GM19397 (cell line): ENCODE data around the gene POLR1B.

ENCODE experiments used
- ATAC-seq: cut with Tn5 transposase; IDR thresholded peaks from one replicate; pipeline ENCODE4 v1.9.1; 2021; ENCODE audit warnings: mild to moderate bottlenecking, moderate library complexity; ENCODE audit not compliant: unreplicated experiment

The POLR1B gene

DNA sequence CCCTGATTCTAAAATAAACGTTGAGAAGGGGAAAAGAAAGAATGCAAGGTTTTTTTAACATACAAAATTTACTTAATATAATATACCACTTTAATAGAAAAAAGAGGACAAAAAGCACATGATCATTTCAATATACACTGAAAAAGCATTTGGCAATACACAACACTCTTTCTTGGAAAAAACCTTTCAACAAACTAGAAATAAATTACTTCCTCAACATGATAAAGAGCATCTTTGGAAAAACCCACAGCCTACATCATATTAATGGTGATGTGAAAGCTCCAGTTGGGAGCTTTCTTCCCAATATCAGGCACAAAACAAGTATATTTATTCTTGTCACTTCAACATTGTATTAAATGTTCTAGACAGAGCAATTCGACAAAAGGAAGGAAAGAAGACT, 3.0 kb upstream of the POLR1B start:
- ATAC-seq: no peak

DNA sequence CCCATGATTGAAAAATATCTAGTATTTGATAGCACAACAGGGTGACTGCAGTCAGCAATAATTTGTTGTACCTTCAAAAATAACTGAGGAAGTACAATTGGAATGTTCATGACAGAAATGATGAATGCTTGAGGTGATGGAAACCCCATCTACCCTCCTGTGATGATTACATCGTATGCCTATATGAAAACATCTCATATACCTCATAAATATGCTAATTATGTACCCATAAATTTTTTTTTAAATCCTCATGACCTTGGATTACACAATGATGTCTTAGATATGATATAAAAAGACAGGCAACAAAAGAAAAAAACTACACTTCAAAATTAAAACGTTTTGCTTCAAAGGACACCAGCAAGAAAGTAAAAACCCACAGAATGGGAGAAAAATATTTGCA, 1.4 kb upstream of the POLR1B start:
- no peak for ATAC-seq

GRCh38 chr2:112541315-112542122, 746 bp upstream of the POLR1B start:
- ATAC-seq: peak; percentile 61

DNA sequence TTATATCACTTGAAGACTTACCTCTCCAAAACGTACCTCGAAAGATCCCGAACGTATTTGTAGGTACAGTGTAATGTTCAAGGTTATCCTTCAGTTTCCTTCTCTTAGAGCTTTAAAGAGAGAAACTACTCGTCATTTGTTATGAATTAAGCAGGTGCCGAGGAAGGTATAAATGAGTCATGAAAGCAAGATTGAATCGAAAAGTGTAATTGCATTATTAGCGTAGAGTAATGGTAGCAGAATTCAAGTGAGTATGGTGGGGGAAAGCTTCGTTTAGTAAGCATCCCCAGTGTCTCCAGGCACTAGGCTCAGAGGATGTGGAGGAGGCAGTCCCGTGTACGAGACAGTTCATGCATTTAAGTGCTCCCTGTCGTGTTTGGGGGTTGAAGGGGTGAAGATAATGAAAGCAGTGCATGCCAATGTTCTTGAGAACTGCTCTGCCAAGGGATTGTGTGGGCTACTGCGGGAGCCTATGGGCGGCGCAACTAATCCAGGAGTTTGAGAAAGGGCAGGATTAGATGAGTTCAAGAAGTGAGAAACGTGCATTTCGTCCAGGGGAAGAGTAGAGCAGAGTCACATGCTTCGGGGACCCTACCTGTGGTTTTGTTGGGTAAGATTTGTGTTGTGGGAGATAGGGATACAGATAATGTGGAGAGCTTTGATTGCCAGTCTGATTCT, 858 bp downstream of the POLR1B start:
- peak; percentile 7 for ATAC-seq

DNA sequence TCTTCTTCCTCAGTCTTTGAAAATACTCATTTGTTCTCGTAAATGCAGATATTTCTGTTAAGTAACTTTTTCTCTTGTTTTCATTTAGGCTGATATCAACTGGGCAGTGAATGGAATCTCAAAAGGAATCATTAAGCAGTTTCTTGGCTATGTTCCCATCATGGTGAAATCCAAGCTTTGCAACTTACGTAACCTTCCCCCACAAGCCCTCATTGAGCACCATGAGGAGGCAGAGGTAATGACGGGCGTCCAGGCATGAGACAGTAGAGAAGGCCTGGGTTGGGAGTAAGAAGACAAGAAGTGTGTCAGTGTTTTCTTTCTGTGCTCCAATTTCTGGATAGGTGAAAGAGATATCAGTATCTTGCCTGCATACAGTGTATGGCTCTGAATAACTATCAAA, 5.1 kb downstream of the POLR1B start:
- ATAC-seq: no peak

DNA sequence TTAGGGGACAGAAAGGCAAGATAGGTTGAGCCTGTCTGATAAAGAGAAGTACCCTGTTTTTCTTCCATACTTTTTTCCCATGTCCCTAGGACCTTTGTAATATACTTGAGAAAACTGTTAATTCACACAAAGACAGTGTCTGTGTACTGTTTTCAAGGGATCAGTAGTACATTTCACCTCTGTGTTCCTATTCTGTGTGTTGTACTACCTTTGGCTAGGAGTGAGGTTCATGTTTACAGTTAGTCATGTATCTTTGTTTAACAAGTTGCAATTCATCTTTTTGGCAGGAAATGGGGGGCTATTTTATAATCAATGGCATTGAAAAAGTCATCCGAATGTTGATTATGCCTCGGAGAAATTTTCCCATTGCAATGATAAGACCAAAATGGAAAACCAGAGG, 6.7 kb downstream of the POLR1B start:
- no peak for ATAC-seq

GRCh38 chr2:112566104-112566503, 23.8 kb downstream of the POLR1B start:
- ATAC-seq: peak; percentile 48

- peak; percentile 21 for ATAC-seq
Measured at GRCh38 chr2:112566508-112566907, 24.2 kb downstream of the POLR1B start.

DNA sequence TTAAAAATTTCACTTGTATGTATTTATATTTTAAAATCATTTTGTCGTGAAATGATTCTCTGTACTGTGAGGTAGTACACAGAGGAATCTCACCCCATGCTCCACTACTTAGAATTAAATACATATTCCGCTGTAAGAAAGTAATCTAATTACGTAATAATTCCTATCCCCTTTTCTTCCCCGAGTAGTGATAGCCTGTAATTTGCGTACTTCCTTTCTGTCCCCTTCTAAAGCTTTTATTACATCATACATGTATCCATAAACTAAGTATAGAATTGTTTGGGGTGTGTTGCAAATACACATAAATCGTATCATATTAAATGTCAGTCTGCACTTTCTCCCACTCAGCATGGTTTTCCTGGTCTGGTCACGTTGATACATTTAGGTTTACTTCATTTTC, 29.7 kb downstream of the POLR1B start:
- ATAC-seq: no peak

GRCh38 chr2:112577756-112578155, 35.5 kb downstream of the POLR1B start:
- no peak for ATAC-seq

DNA sequence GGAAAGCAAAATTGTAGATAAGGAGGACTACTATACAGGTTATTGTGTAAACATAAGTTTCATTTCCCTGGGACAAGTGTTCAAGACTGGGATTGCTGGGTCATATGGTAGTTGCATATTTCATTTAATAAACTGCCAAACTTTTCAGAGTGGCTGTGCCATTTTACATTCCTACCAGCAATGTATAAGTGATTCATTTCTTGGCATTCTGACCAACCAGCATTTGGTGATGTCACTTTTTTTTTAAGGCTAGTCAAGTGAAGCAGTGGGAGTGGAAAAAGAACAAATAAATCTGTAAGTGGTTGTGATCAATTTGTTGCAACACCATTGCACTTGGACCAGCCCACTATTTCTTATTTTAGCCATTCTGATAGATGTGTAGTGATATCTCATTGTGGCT, 37.0 kb downstream of the POLR1B start:
- ATAC-seq: no peak

DNA sequence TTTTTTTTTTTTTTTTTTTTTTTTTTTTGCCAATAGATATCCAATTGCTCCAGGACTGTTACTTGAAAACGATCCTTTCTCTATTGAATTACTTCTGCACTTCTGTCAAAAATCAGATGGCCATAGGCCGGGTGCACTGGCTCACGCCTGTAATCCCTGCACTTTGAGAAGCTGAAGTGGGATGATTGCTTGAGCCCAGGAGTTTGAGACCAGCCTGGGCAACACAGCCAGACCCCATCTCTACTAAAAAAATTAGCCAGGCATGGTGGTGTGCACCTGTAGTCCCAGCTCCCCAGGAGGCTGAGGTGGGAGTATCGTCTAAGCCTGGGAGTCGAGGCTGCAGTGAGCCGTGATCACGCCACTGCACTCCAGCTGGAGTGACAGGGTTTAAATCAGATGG, 37.8 kb downstream of the POLR1B start:
- ATAC-seq: no peak

DNA sequence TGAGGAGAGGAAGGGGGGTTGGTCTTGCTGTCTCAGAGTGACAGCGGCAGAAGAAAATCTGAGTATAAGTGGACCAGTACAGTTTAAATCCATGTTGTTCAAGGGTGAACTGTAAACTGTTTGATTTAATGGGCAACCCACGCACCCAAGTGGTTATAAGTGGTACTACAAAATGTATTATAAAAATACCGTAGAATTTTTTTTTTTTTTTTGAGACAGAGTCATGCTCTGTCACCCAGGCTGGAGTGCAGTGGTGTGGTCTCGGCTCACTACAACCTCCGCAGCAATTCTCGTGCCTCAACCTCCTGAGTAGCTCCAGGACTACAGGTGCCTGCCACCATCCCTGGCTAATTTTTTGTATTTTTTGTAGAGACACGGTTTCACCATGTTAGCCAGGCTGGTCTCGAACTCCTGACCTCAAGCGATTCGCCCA, 40.1 kb downstream of the POLR1B start:
- no peak for ATAC-seq

- ATAC-seq: no peak
Measured at GRCh38 chr2:112583497-112584133, 41.4 kb downstream of the POLR1B start.

DNA sequence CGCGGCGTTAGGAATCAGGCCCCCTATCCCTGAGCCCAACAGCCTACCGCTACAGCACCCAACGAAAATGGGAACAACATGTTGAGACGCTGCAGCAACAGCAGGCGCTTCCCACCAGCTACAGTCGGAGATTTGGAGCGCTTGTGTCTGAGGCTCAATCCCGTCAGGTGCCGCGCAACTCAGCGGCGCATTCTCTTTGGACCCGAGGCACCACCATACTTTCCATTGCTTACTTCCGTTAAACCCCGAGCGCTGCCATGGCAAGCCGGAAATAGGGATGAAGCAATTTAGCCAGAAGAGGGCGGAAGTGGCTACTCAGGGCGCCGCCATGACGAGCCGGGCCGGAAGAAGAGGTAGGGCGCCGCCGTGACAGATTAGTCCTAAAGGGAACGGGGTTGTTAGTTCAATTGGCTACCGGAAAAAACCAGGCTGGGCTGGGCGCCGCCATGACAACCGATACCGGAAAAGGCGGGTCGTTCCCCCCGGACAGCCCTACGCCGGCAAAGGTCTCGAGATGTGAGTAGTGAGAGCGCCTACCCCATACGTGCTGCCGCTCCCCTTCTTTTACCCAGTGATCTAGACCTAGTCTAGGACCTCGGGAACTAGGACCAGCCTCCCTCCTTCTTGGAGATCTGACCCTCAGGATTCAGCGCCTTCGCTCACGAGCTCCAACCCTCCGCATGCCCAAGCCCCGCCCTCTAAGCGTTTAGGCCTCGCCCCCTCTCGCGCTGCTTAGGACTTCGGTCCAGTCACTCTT, 42.0 kb downstream of the POLR1B start, which contains the start of gene CHCHD5:
Gene CHCHD5, plus strand, starts transcription at position 476 of the 757 bp plus-strand sequence. Its CDS starts 39 bp downstream, at position 515.
- ATAC-seq: peak; percentile 88

GRCh38 chr2:112584891-112585250, 42.6 kb downstream of the POLR1B start:
- ATAC-seq: no peak

DNA sequence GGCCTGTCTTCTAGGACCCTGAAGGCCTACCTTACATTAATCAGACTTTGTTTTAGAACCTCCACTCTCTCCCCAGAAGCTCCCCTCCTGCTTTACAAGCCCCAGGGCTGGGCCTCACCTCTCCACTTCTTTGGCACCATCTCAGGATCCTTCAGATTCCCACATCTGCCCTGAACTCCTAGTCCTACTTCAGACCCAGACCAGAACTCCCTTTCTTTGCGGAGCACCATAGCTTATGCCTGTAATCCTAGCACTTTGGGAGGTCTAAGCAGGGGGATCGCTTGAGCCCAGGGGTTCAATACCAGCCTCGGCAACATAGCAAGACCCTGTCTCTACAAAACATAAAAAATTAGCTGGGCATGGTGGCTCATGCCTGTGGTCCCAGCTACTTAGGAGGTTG, 43.1 kb downstream of the POLR1B start:
- no peak for ATAC-seq

DNA sequence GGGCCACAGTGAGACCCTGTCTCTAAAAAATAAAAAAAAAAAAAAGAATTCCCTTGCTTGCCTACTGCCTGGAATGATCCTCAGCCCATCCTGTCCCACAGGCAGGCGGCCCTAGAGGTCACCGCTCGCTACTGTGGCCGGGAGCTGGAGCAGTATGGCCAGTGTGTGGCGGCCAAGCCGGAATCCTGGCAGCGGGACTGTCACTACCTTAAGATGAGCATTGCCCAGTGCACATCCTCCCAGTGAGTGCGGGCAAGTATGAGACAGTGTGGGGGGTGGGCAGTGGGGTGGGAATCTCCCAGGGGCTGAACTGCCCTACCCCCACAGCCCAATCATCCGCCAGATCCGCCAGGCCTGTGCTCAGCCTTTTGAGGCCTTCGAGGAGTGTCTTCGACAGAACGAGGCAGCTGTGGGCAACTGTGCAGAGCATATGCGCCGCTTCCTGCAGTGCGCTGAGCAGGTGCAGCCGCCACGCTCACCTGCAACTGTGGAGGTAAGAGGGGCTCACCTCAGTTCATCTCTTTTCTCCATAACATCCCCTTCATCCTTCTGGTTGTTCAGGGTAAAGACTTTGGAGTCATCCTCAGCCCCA, 43.7 kb downstream of the POLR1B start:
- ATAC-seq: no peak

DNA sequence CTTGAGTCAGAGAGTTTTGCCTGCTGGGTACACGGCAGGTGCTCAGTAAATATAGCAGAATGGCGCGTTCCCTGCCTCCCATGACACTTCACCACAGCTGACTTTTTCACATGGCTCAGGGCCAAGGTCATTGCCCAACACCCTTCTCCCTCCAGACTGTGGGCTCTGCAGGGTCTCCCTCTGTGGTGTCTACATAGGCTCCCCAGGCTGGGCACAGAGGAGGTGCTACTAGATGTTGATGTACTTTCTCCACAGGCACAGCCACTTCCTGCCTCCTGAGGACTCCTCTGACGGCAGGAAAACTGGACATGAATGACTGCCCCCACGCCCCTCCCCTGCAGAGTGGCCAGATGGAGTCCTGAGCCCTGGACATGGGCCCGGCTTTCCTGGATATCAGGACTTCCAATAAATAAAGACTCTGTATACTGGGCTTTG, 46.4 kb downstream of the POLR1B start:
- no peak for ATAC-seq

- no peak for ATAC-seq
Measured at GRCh38 chr2:112591413-112591812, 49.1 kb downstream of the POLR1B start.

DNA sequence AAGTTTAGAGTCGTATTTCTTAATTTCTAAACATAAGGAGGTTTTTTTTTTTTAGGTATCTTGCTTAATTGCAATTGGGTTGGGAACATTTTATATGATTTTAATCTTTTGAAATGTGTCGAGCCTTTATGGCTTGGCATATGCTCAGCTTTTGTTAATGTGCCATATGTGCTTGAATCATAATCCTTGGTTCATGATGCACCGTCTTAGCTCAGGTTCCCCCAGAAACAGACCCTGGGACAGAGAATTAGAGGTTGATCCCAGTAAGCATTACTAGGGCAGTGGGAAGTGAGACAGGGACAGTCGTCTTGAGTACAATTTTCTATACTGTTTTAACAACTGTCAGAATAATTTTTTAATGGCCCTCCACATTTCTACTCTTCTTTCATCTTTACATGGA, 51.5 kb downstream of the POLR1B start:
- no peak for ATAC-seq
